ENCODE measurements around the gene RNASEH1. TPM values are rescaled to one million over a fixed set of nuclear protein-coding genes. Genes with fewer than 3 reads are reported as not detected.

The RNASEH1 gene
- total and polyA plus RNA-seq, 2 of the 13 experiments (the other 11 are each of a cell fraction or from before 2014, with no cell fraction given) = 14.5 to 57.4 TPM

DNA sequence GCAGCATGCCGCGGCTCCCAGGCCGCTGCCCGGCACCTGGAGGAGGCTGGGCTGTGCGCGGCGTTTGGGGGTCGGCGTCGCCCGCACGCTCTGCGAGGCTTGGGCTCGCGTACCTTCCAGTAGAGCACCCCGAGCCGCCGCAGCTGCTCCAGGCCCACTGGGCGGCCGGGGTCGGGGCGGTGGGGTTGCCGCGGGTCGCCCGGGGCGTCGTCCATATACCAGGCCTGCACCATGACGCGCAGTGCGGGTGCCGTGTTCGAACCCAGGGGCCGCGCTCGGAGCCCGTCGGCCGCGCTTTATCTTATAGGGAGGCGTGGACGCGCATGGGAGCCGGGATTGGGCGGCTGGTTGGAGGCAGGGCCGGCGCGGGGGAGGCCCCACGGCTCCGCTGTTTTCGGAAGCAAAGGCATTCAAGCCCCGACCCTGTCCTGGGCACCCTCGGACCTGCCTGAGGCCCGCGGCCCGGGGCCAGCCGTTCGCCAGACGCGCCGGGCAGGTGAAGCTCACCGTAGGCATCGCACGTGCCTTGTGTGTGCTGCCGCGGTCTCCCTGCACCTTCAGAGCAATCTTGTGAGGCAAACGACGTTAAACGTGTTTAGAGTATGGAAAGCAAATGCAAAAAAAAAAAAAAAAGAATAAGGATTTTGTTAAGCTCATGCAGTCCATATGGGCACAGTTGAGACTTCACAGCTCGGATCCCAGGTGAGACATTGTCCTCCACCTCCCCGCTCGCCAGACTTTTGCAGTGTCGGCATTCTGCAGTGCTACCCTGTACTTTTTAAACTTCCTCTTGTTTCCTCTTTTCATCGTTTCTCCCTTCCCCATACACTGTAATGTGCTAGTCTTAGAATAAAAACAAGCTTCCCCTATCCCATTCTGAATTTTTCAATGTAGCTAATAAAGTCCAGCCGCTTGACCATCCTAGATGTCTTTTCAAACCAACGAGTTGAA is 38.6 kb downstream of the RNASEH1 start, which contains the start of gene ADI1 (continued):
- TF ChIP-seq, protein P1, sequence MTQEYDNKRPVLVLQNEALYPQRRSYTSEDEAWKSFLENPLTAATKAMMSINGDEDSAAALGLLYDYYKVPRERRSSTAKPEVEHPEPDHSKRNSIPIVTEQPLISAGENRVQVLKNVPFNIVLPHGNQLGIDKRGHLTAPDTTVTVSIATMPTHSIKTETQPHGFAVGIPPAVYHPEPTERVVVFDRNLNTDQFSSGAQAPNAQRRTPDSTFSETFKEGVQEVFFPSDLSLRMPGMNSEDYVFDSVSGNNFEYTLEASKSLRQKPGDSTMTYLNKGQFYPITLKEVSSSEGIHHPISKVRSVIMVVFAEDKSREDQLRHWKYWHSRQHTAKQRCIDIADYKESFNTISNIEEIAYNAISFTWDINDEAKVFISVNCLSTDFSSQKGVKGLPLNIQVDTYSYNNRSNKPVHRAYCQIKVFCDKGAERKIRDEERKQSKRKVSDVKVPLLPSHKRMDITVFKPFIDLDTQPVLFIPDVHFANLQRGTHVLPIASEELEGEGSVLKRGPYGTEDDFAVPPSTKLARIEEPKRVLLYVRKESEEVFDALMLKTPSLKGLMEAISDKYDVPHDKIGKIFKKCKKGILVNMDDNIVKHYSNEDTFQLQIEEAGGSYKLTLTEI (CRISPR knock-in tag; conservative IDR thresholded peaks at IDR 0.05) = no peak
- TF ChIP-seq, protein P2, sequence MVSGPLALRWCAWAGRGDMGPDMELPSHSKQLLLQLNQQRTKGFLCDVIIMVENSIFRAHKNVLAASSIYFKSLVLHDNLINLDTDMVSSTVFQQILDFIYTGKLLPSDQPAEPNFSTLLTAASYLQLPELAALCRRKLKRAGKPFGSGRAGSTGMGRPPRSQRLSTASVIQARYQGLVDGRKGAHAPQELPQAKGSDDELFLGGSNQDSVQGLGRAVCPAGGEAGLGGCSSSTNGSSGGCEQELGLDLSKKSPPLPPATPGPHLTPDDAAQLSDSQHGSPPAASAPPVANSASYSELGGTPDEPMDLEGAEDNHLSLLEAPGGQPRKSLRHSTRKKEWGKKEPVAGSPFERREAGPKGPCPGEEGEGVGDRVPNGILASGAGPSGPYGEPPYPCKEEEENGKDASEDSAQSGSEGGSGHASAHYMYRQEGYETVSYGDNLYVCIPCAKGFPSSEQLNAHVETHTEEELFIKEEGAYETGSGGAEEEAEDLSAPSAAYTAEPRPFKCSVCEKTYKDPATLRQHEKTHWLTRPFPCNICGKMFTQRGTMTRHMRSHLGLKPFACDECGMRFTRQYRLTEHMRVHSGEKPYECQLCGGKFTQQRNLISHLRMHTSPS (CRISPR knock-in tag; IDR thresholded peaks at IDR 0.05; ENCODE audit: low read depth) = no peak
- TF ChIP-seq HMG20B (CRISPR knock-in tag; conservative IDR thresholded peaks at IDR 0.05) = peak; percentile 32
- peak; percentile 77 for TF ChIP-seq ZNF776 (CRISPR knock-in tag; IDR thresholded peaks at IDR 0.05)
- TF ChIP-seq ZNF335 (CRISPR knock-in tag; IDR thresholded peaks at IDR 0.05) = no peak
- peak; percentile 98 for TF ChIP-seq ZNF337 (CRISPR knock-in tag; IDR thresholded peaks at IDR 0.05; ENCODE audit: borderline replicate concordance, low read depth)
- peak; percentile 74; the same call in 1 of the 2 replicates for TF ChIP-seq NFKBIZ (CRISPR knock-in tag; IDR thresholded peaks at IDR 0.05)
- TF ChIP-seq, protein P3, sequence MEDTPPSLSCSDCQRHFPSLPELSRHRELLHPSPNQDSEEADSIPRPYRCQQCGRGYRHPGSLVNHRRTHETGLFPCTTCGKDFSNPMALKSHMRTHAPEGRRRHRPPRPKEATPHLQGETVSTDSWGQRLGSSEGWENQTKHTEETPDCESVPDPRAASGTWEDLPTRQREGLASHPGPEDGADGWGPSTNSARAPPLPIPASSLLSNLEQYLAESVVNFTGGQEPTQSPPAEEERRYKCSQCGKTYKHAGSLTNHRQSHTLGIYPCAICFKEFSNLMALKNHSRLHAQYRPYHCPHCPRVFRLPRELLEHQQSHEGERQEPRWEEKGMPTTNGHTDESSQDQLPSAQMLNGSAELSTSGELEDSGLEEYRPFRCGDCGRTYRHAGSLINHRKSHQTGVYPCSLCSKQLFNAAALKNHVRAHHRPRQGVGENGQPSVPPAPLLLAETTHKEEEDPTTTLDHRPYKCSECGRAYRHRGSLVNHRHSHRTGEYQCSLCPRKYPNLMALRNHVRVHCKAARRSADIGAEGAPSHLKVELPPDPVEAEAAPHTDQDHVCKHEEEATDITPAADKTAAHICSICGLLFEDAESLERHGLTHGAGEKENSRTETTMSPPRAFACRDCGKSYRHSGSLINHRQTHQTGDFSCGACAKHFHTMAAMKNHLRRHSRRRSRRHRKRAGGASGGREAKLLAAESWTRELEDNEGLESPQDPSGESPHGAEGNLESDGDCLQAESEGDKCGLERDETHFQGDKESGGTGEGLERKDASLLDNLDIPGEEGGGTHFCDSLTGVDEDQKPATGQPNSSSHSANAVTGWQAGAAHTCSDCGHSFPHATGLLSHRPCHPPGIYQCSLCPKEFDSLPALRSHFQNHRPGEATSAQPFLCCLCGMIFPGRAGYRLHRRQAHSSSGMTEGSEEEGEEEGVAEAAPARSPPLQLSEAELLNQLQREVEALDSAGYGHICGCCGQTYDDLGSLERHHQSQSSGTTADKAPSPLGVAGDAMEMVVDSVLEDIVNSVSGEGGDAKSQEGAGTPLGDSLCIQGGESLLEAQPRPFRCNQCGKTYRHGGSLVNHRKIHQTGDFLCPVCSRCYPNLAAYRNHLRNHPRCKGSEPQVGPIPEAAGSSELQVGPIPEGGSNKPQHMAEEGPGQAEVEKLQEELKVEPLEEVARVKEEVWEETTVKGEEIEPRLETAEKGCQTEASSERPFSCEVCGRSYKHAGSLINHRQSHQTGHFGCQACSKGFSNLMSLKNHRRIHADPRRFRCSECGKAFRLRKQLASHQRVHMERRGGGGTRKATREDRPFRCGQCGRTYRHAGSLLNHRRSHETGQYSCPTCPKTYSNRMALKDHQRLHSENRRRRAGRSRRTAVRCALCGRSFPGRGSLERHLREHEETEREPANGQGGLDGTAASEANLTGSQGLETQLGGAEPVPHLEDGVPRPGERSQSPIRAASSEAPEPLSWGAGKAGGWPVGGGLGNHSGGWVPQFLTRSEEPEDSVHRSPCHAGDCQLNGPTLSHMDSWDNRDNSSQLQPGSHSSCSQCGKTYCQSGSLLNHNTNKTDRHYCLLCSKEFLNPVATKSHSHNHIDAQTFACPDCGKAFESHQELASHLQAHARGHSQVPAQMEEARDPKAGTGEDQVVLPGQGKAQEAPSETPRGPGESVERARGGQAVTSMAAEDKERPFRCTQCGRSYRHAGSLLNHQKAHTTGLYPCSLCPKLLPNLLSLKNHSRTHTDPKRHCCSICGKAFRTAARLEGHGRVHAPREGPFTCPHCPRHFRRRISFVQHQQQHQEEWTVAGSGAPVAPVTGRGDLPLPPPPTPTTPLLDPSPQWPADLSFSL (CRISPR knock-in tag; IDR thresholded peaks at IDR 0.05) = peak; percentile 15; the same call in 1 of the 2 replicates
- TF ChIP-seq, protein P4, sequence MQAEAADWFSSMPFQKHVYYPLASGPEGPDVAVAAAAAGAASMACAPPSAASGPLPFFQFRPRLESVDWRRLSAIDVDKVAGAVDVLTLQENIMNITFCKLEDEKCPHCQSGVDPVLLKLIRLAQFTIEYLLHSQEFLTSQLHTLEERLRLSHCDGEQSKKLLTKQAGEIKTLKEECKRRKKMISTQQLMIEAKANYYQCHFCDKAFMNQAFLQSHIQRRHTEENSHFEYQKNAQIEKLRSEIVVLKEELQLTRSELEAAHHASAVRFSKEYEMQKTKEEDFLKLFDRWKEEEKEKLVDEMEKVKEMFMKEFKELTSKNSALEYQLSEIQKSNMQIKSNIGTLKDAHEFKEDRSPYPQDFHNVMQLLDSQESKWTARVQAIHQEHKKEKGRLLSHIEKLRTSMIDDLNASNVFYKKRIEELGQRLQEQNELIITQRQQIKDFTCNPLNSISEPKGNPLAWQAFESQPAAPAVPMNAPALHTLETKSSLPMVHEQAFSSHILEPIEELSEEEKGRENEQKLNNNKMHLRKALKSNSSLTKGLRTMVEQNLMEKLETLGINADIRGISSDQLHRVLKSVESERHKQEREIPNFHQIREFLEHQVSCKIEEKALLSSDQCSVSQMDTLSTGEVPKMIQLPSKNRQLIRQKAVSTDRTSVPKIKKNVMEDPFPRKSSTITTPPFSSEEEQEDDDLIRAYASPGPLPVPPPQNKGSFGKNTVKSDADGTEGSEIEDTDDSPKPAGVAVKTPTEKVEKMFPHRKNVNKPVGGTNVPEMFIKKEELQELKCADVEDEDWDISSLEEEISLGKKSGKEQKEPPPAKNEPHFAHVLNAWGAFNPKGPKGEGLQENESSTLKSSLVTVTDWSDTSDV (CRISPR knock-in tag; IDR thresholded peaks at IDR 0.05) = peak; percentile 85
- TF ChIP-seq MED1 (CRISPR knock-in tag; IDR thresholded peaks at IDR 0.05) = peak; percentile 45
- TF ChIP-seq, protein P5, sequence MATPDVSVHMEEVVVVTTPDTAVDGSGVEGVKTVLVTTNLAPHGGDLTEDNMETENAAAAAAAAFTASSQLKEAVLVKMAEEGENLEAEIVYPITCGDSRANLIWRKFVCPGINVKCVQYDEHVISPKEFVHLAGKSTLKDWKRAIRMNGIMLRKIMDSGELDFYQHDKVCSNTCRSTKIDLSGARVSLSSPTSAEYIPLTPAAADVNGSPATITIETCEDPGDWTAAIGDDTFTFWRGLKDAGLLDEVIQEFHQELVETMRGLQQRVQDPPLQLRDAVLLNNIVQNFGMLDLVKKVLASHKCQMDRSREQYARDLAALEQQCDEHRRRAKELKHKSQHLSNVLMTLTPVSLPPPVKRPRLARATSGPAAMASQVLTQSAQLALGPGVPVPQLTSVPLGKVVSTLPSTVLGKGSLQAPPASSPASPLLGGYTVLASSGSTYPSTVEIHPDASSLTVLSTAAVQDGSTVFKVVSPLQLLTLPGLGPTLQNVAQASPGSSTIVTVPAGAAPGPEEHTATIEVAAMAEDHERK (CRISPR knock-in tag; IDR thresholded peaks at IDR 0.05; ENCODE audit: low read depth) = peak; percentile 18; the same call in 1 of the 2 replicates

All from HepG2 (cell line).